Endometrial microvascular endothelial cells (primary cell): Measurements from ENCODE around the gene RNF186. TPM values are rescaled to one million over a fixed set of nuclear protein-coding genes. Genes with fewer than 3 reads are reported as not detected.
"Not testable (repeated sequence)": the region's sequence is repeated elsewhere in the genome, so short reads cannot be mapped to it uniquely, and the experiment has no call there.

ENCODE experiments used
- in situ Hi-C: cut with HindIII; loops from 2 replicates; pipeline ENCODE4 v1.10.0; 2017; ENCODE audit warnings: low sequenced_read_pairs, low pct_unique_long_range_greater_than_20kb; ENCODE audit errors: inconsistent ontology term
- total RNA-seq: library from RNA; depleted of rRNA; stranded (reverse); fragments of >200 nt; gene quantifications from one replicate; pipeline ENCODE4 v1.2.3, GENCODE V29; 2015; ENCODE audit errors: inconsistent ontology term

The RNF186 gene, protein sequence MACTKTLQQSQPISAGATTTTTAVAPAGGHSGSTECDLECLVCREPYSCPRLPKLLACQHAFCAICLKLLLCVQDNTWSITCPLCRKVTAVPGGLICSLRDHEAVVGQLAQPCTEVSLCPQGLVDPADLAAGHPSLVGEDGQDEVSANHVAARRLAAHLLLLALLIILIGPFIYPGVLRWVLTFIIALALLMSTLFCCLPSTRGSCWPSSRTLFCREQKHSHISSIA
- total RNA-seq = not detected

DNA sequence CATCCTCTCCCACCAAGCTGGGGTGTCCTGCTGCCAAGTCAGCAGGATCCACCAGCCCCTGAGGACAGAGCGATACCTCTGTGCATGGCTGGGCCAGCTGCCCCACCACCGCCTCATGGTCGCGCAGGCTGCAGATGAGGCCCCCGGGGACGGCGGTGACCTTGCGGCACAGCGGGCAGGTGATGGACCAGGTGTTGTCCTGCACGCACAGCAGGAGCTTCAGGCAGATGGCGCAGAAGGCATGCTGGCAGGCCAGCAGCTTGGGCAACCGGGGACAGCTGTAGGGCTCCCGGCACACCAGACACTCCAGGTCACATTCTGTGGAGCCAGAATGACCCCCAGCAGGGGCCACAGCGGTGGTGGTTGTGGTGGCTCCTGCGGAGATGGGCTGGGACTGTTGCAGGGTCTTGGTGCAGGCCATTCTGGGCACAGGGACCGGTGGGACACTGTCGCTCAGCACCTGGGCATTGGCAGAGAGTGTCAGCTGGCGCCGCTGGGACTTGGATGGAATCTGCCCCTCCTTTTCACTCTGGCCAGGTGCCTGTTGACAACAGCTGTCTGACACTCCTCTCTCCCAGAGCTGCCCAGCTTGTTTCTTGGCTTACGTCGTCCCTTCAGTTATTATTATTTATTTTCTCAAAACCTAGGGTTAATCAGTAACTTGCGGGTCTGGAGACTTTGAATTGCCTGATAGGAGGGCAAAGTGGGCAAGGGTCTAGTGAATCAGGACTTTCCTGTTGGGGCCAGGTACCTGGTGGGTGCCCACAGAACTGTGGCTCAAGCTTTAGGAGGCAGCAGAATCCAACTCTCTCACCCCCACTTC is at the start of gene RNF186:
Gene RNF186, minus strand, starts transcription at position 603 of the 823 bp plus-strand sequence. Its CDS starts 182 bp downstream, at position 421.
- in situ Hi-C loops = no loop called here

DNA sequence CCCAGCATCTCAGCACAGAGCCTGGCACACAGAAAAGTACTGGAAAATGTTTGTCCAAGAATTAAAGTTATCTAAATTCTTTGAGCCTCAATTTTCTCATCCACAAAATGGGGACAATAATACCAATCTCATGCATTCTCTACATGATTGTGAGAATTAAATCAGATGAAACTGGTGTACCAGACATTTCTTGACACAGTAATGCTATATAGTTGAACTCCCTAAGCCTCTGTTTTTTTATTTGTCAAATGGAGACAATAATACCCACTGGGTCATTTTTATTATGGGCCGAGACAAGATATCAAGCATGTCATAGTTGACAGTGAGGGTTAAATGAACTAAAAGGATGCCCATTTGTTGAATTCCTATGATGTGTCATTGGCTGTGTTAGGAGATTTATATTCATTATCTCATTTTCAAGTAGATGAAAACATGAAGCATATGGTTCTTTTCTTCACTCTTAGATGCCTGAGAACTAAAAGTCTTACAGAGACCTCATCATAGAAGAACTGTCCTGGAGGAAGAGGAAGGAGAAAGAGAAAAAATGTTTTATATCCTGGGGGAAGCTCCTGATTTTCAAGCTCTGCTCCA is 49.6 kb upstream of the RNF186 start:
- in situ Hi-C loops = no loop called here

DNA sequence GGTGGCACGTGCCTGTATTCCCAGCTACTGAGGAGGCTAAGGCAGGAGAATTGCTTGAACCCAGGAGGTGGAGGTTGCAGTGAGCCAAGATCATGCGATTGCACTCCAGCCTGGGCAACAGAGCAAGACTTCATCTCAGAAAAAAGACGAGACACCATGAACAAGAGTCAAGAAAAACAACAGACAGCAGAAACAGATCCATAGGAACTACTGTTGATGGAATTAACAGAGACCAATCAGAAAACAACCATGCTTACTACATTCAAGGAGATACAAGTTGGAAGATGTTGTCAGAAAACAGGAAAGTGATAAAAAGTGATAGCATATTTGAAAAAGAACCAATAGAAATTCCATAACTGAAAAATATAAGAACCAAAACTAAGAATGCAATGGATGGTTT is 47.9 kb upstream of the RNF186 start:
- in situ Hi-C loops = no loop called here

DNA sequence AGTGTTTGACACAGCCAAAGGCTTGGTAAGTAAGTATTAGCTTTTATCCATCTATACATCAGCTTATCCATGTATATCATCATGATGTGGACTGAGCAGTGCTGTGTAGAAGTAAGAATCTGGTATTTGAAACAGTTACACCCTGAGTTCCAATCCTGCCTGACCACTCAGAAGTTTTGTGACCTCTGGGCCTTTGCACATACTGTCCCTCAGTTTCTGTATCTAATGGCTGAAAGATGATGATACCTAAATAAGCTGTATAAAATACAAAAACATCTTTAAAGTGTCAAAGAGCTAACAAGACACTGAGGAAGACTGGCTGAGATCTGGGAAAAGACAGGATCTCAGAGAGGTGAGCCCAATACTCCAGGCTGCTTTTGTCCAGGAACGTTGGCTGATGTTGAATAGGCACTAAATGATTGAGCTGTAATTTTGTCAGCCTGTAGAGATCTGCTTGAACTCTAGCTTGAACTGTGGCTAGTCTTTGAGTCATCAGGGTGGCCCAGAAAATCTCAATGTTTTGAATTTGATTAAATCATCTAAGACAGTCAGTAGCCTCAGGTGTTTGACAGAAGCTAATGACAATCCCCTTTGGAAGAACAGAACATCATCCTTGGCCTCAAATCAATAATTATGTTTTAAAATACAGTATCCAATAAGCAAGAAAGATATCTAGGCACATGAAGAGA is 46.9 kb upstream of the RNF186 start:
- in situ Hi-C loops = no loop called here

DNA sequence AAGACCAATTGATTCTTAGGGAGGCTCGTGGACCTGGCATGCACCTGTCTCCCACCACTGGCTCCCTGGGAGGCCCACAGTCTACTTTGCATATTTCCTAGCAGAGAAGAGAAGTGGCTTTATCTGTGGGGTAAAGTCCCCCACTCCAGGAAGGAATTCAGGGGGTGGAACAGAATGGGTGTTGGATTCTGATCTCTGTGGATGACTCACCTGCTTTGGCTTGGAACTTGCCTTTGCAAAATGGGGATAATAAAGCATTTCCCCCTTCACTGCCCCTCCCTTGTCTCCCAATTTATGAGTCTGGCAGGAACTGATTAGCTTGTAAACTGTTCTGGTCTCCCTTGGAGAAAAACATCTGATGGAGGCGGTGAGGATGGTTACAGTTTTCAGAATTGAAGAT is 46.0 kb upstream of the RNF186 start:
- in situ Hi-C loops = no loop called here

DNA sequence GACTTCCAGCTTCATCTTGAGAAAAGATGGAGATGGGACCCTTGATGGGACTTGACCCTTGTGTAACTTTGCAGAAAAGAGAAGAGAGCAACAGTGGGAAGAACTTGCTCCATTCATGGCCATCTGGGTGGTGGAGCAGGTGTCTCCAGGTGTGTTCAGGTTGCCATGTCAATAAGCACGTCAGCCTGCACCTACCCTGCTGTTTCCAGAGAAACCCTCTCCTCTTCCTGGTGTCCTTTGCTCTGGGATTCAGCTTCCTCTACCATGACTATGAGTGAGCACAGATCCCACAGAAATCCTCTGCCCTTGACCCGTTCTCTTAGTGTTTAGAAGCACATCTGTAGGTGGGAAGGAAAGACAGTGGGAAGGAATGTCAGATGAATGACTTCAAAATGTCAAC is 45.3 kb upstream of the RNF186 start:
- in situ Hi-C loops = no loop called here

DNA sequence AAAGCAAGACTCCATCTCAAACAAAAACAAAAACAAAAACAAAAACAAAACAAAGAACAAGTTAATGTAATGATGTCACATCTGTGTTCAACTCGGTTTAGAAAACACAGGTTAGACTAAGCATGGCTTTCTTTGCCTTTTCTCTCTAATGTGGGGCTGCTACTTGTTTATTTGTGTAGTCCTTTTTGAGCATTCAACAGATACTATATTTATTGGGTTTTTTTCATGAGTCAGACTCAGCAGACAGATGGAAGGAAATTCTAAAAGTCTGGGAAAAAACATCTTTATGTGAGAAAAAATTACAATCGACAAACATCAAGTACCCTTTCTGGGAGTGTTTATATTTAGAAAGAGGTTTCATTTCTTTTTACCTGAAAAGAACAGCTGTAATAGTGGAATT is 44.8 kb upstream of the RNF186 start:
- in situ Hi-C loops = no loop called here

DNA sequence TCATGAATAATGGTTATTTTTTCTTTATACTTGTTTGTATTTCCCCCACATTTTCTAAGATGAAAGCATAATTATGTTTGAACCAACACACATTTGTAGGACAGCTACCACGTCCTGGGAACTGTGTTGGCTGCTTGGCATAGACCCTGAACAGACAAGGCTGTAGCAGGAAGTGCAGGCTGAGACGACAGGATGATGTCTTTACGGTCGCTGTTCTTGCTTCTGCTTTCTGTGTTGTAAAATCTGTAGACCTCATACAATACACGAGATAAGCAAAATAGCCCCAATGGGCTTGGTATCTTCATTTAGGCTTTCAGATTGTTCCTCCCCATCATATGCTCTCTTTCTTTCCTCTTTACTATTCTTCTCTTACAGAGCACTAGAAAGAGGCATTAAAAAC is 43.8 kb upstream of the RNF186 start:
- in situ Hi-C loops = no loop called here

DNA sequence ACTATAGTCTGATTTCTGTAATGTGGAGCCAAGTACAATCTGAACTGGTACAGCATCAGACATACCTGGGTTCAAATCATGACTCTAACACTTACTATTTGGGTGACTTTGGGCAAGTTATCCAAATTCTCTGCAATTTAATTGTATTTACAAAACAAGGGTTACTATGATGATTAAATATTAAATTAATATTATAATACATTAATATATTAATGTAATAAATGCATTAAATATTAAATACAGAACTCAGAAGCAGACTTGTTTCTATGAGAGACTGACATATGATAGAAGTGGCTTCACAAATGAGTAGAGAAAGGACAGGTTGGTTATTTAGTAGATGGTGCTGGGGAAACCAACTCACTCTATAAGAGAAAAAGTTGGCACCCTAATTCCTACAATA is 39.8 kb upstream of the RNF186 start:
- in situ Hi-C loops = no loop called here

DNA sequence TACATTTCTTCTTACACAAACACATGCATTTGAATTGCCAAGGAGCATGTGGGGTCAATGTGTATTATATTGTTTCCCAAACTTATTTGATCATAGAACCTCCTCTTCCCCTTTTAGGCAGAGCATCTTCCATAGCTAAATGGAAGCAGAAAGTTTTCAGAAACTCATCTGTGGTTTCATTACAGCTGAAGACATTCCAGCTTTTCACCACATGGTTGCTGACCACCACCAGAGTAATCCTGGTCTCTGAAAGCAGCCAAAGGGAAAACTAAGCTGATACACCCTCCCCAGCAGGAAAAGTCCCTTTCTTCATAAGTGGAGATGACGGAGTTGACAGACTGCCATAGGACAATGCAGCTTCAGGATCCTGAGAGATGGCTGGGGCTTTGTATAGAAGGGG is 37.0 kb upstream of the RNF186 start:
- in situ Hi-C loops = no loop called here

DNA sequence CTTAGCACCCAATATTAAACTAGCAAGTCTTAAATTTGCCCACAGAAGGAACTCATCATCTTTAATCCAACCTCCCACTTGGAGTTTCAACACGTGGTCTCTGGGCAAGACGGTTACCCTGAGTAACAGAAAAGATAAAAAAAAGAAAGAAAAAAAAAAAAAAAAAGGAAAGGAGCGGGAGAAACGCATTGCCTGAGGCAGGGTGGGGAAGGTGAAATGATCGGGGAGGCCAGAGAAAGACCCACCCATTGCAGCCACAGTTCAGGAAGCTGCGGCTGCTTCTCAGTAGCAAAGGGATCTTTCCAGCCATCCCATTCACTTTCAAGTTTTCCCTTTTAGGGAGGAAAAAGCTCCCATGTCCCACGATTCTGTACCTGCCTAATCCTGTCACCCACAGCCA is 35.1 kb upstream of the RNF186 start:
- in situ Hi-C loops = no loop called here

DNA sequence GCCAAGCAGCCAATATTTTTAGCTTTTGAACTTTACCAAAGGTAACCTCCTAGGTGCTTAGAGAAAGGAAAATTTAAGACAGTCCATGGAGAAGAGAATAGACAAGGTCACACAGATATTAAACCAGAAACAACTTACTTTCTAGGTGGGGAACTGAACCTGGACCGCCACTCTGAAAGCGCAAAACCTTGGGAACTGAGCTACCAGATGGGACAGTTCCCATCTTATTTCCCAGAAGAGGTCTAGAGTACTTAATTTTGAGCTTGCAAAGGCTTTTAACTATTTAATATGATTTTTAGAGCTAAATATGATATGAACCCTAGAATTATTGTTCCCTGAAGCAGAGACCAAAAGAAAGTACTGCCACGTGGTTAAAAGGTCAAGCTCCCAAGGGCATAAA is 34.2 kb upstream of the RNF186 start:
- in situ Hi-C loops = not testable (repeated sequence)

DNA sequence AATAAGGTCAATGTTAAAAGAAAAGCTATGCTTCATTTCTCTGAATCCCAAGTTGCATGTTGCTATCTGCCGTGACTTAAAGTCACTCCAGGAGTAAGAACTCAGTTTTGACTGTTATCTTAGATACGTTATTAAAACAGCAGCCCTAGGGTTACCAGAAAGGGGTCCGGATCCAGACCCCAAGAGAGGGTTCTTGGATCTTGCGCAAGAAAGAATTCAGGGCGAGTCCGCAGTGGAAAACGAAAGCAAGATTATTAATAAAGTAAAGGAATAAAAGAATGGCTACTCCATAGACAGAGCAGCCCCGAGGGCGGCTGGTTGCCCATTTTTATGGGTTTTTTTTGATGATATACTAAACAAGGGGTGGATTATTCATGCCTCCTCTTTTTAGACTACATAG is 32.3 kb upstream of the RNF186 start:
- in situ Hi-C loops = not testable (repeated sequence)

DNA sequence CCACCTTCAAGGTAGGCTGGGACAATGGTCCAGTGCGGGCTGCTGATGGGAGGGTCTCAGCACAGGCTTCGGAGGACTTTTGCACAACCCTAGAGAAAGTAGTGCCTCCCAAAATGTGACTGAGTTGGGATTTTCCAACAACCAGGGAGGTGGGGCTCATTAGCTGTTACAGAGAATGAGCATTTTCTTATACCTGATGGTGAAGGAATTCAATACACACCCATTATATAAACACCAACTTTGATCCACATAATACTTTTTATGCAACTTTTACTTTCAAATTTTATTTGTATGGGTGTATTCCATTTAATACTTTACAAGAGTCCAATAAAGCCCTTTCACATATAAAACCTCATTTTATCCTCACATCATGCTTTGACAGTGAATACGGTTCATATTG is 31.3 kb upstream of the RNF186 start:
- in situ Hi-C loops = no loop called here

DNA sequence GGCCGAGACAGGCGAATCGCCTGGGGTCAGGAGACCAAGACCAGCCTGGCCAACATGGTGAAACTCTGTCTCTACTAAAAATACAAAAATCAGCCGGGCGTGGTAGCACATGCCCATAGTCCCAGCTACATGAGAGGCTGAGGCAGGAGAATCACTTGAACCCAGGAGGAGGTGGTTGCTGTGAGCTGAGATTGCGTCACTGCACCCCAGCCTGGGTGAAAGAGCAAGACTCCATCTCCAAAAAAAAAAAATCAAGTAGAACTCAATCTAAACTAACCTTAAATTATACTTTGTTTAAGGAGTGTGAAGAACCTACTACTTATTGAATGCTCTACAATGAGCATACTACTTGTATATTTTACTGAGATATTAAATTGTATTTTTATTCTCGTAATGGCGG is 30.5 kb upstream of the RNF186 start:
- in situ Hi-C loops = no loop called here

DNA sequence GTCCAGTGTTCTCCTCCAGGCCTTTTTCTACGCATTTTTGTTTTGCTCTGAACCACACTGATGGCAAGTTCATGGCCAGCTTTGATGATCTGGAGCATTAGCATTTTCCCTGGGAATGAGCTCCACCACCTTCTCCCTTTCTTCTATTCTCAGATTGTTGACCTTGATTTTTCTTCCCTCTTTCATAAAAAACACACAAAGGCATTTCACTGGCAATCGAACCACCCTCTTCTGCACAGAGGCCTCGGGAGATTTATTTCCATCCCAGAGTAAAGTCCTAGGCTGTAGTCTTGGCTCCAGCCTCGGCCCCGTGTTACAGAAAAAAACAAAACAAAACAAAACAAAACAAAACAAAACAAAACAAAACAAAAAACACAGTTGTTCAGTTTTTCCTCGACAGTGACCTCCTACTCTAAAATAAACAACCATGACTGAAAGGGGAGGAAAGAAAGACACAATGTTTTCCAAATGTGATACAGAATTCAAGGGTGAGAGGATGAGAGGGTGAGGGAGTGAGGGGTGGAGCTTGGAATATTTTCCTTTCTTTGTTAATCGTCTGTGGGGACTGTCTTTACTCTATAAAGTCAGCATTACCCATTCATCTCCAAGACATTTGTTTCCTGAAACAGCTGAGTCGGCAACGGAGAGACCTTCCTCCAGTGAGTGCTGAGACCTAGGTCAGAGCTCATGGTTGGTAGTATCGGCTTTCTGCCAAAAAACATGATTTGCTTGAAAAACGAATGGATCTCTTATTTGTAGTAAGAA is 29.8 kb upstream of the RNF186 start:
- in situ Hi-C loops = no loop called here

DNA sequence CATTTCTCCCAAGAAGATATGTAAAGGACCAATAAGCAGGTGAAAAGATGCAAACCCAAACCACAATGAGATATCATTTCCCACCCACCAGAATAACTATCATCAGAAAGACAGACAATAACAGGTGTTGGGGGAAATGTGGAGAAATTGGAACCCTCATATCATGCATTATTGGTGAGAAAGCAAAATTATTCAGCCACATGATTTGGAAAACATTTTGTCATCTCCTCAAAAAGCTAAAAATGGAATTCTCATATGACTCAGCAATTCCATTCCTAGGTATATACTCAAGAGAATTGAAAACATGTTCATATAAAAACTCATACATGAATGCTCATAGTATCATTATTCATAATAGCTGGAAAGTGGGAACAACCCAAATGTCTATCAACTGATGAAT is 25.1 kb upstream of the RNF186 start:
- in situ Hi-C loops = no loop called here

DNA sequence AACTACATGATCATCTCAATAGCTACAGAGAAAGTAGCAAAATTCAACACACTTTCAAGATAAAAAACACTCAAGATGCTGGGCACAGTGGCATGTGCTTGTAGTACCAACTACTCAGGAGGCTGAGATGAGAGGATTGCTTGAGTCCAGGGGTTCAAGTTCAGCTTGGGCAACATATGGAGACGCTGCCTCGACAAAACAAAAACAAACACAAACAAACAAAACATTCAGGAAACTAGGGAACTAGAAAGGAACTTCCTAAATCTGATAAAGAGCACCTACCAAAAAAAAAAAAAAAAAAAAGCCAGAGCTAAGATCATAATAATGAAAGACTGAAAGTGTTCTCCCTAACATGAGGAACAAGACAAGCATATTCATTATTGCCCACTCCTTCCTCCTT is 22.8 kb upstream of the RNF186 start:
- in situ Hi-C loops = no loop called here

DNA sequence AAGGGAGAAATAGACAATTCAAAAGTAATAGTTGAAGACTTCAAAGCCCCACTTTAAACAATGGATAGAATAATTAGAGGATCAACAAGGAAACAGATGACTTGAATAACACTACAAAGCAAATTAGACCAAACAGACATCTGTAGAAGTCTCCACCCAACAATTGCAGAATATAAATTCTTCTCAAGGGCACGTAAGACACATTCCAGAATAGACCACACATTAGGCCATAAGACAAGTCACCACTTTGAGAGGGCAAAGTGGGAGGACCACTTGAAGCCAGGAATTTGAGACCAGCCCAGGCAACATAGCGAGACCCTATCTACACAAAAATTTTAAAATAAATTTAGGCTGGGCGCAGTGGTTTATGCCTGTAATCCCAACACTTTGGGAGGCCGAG is 20.5 kb upstream of the RNF186 start:
- in situ Hi-C loops = no loop called here
